Testis (tissue), 3 donors: ENCODE measurements around the gene GALNT17. TPM values are rescaled to one million over a fixed set of nuclear protein-coding genes. Genes with fewer than 3 reads are reported as not detected.
"Not testable (repeated sequence)": the region's sequence is repeated elsewhere in the genome, so short reads cannot be mapped to it uniquely, and the experiment has no call there.

ENCODE experiments used
- DNase-seq: peaks from one replicate; pipeline ENCODE4 v3.0.0-alpha.2; 2019
- H3K27ac ChIP-seq, 2 donors: fragments of 200-600 bp; sonication (generic); one replicate each; pipeline ENCODE4 v1.5.1; 2019
- H3K27me3 ChIP-seq: fragments of 200-600 bp; sonication (generic); one replicate; pipeline ENCODE4 v1.5.1; 2019
- H3K36me3 ChIP-seq: fragments of 200-600 bp; sonication (generic); one replicate; pipeline ENCODE4 v1.5.1; 2017; ENCODE audit warnings: low read depth; ENCODE audit errors: missing control alignments
- H3K4me1 ChIP-seq: fragments of 200-600 bp; sonication (generic); one replicate; pipeline ENCODE4 v1.5.1; 2019
- H3K4me3 ChIP-seq, 2 donors: fragments of 200-600 bp; sonication (generic); one replicate each; pipeline ENCODE4 v1.5.1; 2017 to 2019
- H3K9me3 ChIP-seq: fragments of 200-600 bp; sonication (generic); one replicate; pipeline ENCODE4 v1.5.1; 2017
- POLR2A ChIP-seq: fragments of 450-650 bp; IDR thresholded peaks from one replicate; pipeline ENCODE4 v1.6.1; 2017; ENCODE audit warnings: antibody characterized with exemption, mild to moderate bottlenecking, moderate library complexity
- WGBS, 2 donors: methylation state at CpG; one replicate each; pipeline ENCODE4 v1.1.5; 2018; 5-methylcytosine and 5-hydroxymethylcytosine counted together
- intact Hi-C: fragments of 100-400 bp; cut with DNase I; formaldehyde crosslinking; loops from one replicate; pipeline ENCODE4 v1.15.1; 2023; ENCODE audit warnings: low total_unique reads
- polyA plus RNA-seq: library from polyadenylated mRNA; stranded (reverse); fragments of 350-450 nt; fragmentation: Illumina TruSeq; extraction: RNeasy Lipid Tissue Mini Kit (QIAGEN cat#74804); gene quantifications from one replicate; pipeline ENCODE4 v1.2.3, GENCODE V29; 2014; ENCODE audit warnings: low read depth, low replicate concordance; ENCODE audit not compliant: insufficient read depth
- total RNA-seq, 2 donors: library from RNA; depleted of rRNA; stranded (reverse); fragments of >200 nt; gene quantifications; one replicate each; pipeline ENCODE4 v1.2.3, GENCODE V29; 2016
- TF ChIP-seq, protein P1 (sequence below), 3 experiments: fragments of 450-650 bp in 2 of 3; fragments of 200-600 bp in 1 of 3; sonication (generic) in 1 of 3; IDR thresholded peaks; one replicate each; pipeline ENCODE4 v1.5.1; 2016 to 2019; ENCODE audit warnings: antibody characterized with exemption in 3 of 3, mild to moderate bottlenecking in 2 of 3, moderate library complexity in 1 of 3

Gene GALNT17
- total and polyA plus RNA-seq, 3 donors from 2014 or later: 10.9 to 39.1 (median 29.4) TPM

DNA sequence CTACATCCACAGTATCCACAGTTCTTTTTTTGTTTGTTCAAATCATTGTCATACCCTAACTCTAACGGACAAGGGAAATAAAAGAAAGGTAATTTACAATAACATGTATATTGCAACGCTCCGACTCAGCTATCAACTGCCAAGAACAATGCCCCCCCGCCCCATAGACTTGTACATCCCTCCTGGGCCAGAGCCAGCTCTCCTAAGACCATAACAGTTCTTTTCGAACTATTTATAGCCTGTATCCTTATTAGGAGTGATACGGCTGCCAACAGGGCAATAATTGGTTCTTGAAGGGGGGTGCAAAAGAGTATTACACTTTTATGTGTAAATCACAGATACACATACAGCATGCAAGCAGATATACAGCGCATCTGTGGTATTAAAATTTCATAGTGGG lies 495.7 kb downstream of the GALNT17 start:
- Histone ChIP-seq H3K27ac (no peak overlapping the region), H3K4me1 (no peaks in the 10 kb centered on the region), H3K36me3 (no peaks in the 10 kb centered on the region), H3K9me3 (no peaks in the 10 kb centered on the region), H3K27me3 (no peaks in the 10 kb centered on the region), H3K4me3 (no peak overlapping the region)
- WGBS, 2 donors: 79 to 80% methylated on average over 7 of the region's 7 CpGs
- no peak for TF ChIP-seq POLR2A
- TF ChIP-seq, protein P1, sequence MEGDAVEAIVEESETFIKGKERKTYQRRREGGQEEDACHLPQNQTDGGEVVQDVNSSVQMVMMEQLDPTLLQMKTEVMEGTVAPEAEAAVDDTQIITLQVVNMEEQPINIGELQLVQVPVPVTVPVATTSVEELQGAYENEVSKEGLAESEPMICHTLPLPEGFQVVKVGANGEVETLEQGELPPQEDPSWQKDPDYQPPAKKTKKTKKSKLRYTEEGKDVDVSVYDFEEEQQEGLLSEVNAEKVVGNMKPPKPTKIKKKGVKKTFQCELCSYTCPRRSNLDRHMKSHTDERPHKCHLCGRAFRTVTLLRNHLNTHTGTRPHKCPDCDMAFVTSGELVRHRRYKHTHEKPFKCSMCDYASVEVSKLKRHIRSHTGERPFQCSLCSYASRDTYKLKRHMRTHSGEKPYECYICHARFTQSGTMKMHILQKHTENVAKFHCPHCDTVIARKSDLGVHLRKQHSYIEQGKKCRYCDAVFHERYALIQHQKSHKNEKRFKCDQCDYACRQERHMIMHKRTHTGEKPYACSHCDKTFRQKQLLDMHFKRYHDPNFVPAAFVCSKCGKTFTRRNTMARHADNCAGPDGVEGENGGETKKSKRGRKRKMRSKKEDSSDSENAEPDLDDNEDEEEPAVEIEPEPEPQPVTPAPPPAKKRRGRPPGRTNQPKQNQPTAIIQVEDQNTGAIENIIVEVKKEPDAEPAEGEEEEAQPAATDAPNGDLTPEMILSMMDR (IDR thresholded peaks at IDR 0.05): no peak
- intact Hi-C loops: no loop called here
- no peak for DNase-seq

DNA sequence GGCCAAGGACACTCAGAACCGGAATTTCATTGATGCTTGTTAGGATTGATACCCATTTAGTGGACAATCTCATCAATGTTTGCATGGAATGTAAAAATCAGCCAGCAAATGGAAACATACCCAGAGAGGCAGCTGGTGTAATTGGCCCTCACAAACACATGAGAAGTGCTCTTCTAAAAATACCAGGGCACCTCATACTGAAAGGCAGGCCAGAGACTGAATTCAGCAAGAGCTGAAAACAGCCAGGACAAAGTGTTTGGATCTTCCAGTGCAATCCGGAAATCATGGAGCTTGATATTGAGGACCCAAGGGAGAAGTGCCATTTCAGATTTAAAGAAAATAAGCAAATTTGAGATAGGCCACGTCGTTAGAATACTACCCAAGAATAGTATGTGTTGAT lies 498.6 kb downstream of the GALNT17 start:
- TF ChIP-seq POLR2A: no peak
- TF ChIP-seq, protein P1 (IDR thresholded peaks at IDR 0.05): no peak
- no peak for DNase-seq
- no peaks in the 10 kb centered on the region for H3K27me3 ChIP-seq
- no peaks in the 10 kb centered on the region for H3K4me1 ChIP-seq
- no peak overlapping the region for H3K4me3 ChIP-seq
- 71 to 74% methylated on average over 4 of the region's 4 CpGs for WGBS, 2 donors
- H3K36me3 ChIP-seq: no peaks in the 10 kb centered on the region
- intact Hi-C loops: no loop called here
- H3K9me3 ChIP-seq: no peaks in the 10 kb centered on the region
- H3K27ac ChIP-seq: no peak overlapping the region

DNA sequence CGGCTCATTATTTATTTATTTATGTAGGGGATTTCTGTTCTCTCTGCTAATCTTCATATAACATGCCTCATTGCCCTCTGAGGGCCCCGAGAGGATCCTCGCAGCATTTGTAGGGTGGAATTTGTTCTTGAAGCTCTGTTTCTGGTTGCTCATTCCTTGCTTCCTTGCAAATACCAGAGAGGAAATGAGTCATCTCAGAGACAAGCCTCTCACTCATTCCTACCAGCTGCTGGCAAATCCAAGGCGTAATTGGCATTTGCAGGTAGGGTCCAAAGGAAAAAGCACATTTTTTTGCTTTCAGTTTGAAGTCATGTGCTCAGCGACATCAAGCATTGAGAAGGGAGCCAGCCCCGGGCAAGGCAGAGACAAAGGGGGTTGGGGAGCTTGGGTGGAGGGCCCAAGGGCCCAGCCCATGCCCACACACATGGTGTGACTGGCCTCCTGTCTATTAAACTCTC lies 501.6 kb downstream of the GALNT17 start:
- intact Hi-C loops: no loop called here
- Histone ChIP-seq H3K9me3 (no peaks in the 10 kb centered on the region), H3K36me3 (no peaks in the 10 kb centered on the region), H3K27me3 (no peaks in the 10 kb centered on the region), H3K27ac (no peak overlapping the region), H3K4me3 (no peak overlapping the region), H3K4me1 (no peaks in the 10 kb centered on the region)
- no peak for TF ChIP-seq POLR2A
- TF ChIP-seq, protein P1 (IDR thresholded peaks at IDR 0.05): no peak
- 32 to 49% methylated on average over 6 of the region's 6 CpGs for WGBS, 2 donors
- no peak for DNase-seq

DNA sequence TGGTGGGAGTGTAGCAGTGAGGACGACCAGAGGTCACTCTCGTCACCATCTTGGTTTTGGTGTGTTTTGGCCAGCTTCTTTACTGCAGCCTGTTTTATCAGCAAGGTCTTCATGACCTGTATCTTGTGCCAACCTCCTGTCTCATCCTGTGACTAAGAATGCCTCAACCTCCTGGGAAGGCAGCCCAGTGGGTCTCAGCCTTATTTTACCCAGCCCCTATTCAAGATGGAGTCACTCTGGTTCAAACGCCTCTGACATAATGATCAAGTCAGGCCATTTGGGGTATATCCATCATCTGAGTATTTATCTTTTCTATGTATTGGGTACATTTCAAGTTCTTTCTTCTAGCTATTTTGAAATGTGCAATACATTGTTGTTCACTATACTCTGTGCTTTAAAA lies 503.9 kb downstream of the GALNT17 start:
- 83% methylated on average over 3 of the region's 3 CpGs for WGBS, 2 donors
- intact Hi-C loops, DNase-seq: not testable (repeated sequence)

DNA sequence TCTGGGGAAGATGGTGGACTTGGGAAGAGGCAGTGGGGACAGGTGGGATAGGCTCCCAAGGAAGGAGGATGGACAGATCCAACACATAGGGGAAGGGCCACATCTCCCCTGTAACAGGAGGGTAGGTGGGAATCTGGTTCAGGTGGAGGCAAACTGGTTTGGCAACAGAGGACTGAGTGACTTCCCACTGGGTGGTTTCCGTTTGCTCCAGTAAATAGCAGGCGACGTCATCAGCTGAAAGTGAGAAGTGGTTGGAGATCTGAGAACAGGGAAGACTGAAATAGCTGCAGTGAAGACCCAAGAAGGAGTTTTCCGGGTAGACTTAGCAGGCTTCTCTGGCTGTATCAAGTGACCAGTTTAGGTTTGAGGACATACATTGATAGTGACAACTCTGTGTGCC lies 504.4 kb downstream of the GALNT17 start:
- intact Hi-C loops: no loop called here
- Histone ChIP-seq H3K9me3 (no peaks in the 10 kb centered on the region), H3K27me3 (no peaks in the 10 kb centered on the region), H3K4me3 (no peak overlapping the region), H3K27ac (no peak overlapping the region), H3K36me3 (no peaks in the 10 kb centered on the region), H3K4me1 (no peaks in the 10 kb centered on the region)
- no peak for TF ChIP-seq POLR2A
- no peak for DNase-seq
- WGBS, 2 donors: 70 to 75% methylated on average over 4 of the region's 4 CpGs

More for the DNA sequence above, 503.9 kb downstream of the GALNT17 start:
- not testable (repeated sequence) for H3K27me3 ChIP-seq, H3K4me3 ChIP-seq, H3K27ac ChIP-seq, H3K4me1 ChIP-seq, H3K36me3 ChIP-seq, H3K9me3 ChIP-seq

DNA sequence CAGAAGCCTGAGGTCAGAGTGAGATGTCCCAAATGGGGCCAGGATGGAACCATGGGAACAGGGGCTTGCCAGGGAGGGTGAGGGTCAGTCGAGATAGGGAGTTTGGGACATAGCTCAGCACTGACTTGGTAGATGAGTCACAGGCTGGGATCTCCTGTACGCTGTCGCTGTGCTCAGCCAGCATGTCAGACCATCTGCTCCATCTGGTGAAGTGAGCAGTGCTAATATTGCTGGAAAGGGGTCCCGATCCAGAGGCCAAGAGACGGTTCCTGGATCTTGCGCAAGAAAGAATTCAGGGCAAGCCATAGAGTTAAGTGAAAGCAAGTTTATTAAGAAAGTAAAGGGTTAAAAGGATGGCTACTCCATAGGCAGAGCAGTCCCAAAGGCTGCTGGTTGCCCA lies 505.6 kb downstream of the GALNT17 start:
- no peak overlapping the region for H3K4me3 ChIP-seq
- H3K27me3 ChIP-seq: no peaks in the 10 kb centered on the region
- H3K9me3 ChIP-seq: no peaks in the 10 kb centered on the region
- 92% methylated on average over 6 of the region's 6 CpGs for WGBS, 2 donors
- DNase-seq: no peak
- H3K4me1 ChIP-seq: no peaks in the 10 kb centered on the region
- H3K36me3 ChIP-seq: no peaks in the 10 kb centered on the region
- H3K27ac ChIP-seq: no peak overlapping the region
- intact Hi-C loops: no loop called here
- TF ChIP-seq POLR2A: no peak
- TF ChIP-seq, protein P1 (IDR thresholded peaks at IDR 0.05): no peak
